GM23248 (cell line): Measurements from ENCODE around the gene EPM2A. TPM values are rescaled to one million over a fixed set of nuclear protein-coding genes. Genes with fewer than 3 reads are reported as not detected.

Experiments
- DNase-seq: peaks from one replicate; pipeline ENCODE4 v3.0.0-alpha.2; 2015
- H2AFZ ChIP-seq: fragments of 200-600 bp; sonication (generic); 2 replicates; pipeline ENCODE4 v1.6.1; 2016; ENCODE audit warnings: antibody characterized with exemption
- H3F3A ChIP-seq: fragments of 200-600 bp; sonication (generic); 2 replicates; pipeline ENCODE4 v1.6.1; 2016; ENCODE audit warnings: mild to moderate bottlenecking, antibody characterized with exemption, mixed run types; ENCODE audit not compliant: insufficient read depth
- H3K27ac ChIP-seq: fragments of 200-600 bp; sonication (generic); 2 replicates; pipeline ENCODE4 v1.5.1; 2016; ENCODE audit warnings: mild to moderate bottlenecking
- H3K27me3 ChIP-seq: fragments of 200-600 bp; sonication (generic); replicated peaks from 2 replicates; pipeline ENCODE4 v1.6.1; 2016; ENCODE audit warnings: mild to moderate bottlenecking; ENCODE audit not compliant: insufficient read depth
- H3K36me3 ChIP-seq: fragments of 200-600 bp; sonication (generic); 2 replicates; pipeline ENCODE4 v1.6.1; 2016; ENCODE audit warnings: low read depth, mild to moderate bottlenecking
- H3K4me1 ChIP-seq: fragments of 200-600 bp; sonication (generic); 2 replicates; pipeline ENCODE4 v1.6.1; 2016; ENCODE audit warnings: mild to moderate bottlenecking; ENCODE audit not compliant: insufficient read depth
- H3K4me2 ChIP-seq: fragments of 200-600 bp; sonication (generic); one replicate; pipeline ENCODE4 v1.6.1; 2016; ENCODE audit warnings: mild to moderate bottlenecking; ENCODE audit not compliant: unreplicated experiment
- H3K4me3 ChIP-seq: fragments of 200-600 bp; sonication (generic); 2 replicates; pipeline ENCODE4 v1.5.1; 2016; ENCODE audit warnings: mild to moderate bottlenecking
- H3K79me2 ChIP-seq: fragments of 200-600 bp; sonication (generic); 2 replicates; pipeline ENCODE4 v1.6.1; 2016; ENCODE audit warnings: mild to moderate bottlenecking; ENCODE audit not compliant: insufficient read depth
- H3K9ac ChIP-seq: fragments of 200-600 bp; sonication (generic); 2 replicates; pipeline ENCODE4 v1.6.1; 2016; ENCODE audit warnings: mild to moderate bottlenecking
- H3K9me2 ChIP-seq: fragments of 200-600 bp; sonication (generic); 2 replicates; pipeline ENCODE4 v1.6.1; 2016; ENCODE audit warnings: mixed run types, mild to moderate bottlenecking, moderate library complexity; ENCODE audit not compliant: insufficient read depth
- H3K9me3 ChIP-seq: fragments of 200-600 bp; sonication (generic); one replicate; pipeline ENCODE4 v1.6.1; 2017; ENCODE audit warnings: low read depth
- H4K20me1 ChIP-seq: fragments of 200-600 bp; sonication (generic); 2 replicates; pipeline ENCODE4 v1.6.0; 2016; ENCODE audit not compliant: insufficient read depth
- EZH2 ChIP-seq: fragments of 200-600 bp; sonication (generic); IDR thresholded peaks from 2 replicates; pipeline ENCODE4 v1.6.1; 2018; ENCODE audit warnings: antibody characterized with exemption, mild to moderate bottlenecking; ENCODE audit not compliant: insufficient read depth, poor library complexity, severe bottlenecking
- EZH2phosphoT487 ChIP-seq: fragments of 200-600 bp; sonication (generic); IDR thresholded peaks from 2 replicates; pipeline ENCODE4 v1.6.1; 2018; ENCODE audit warnings: antibody characterized with exemption, moderate library complexity, mild to moderate bottlenecking, low read depth; ENCODE audit not compliant: insufficient read depth
- WGBS, 2 experiments: methylation state at CpG; one replicate each; pipeline ENCODE4 v1.1.6; 2015 to 2017; ENCODE audit warnings: low lambda C conversion rate in 2 of 2, low coverage in 1 of 2; ENCODE audit errors: missing lambda C conversion rate in 2 of 2; 5-methylcytosine and 5-hydroxymethylcytosine counted together
- in situ Hi-C: fragments of 300-500 bp; cut with MboI; formaldehyde crosslinking; loops from 2 replicates; pipeline ENCODE4 v1.15.0; 2020
- polyA plus RNA-seq: library from polyadenylated mRNA; unstranded; fragments of >200 nt; fragmentation: Nextera tagmentation; extraction: Ambion mirVana; gene quantifications from 2 replicates; pipeline ENCODE4 v1.2.1, GENCODE V29; 2016
- total RNA-seq: library from RNA; depleted of rRNA; stranded (reverse); fragments of >200 nt; shearing (Covaris generic); gene quantifications from 2 replicates; pipeline ENCODE4 v1.2.3, GENCODE V29; 2014

Gene EPM2A
- total and polyA plus RNA-seq, 2 experiments from 2014 or later: 2.7 to 3.5 TPM

- H3K9me3 ChIP-seq: no peaks in the 10 kb centered on the region
- no peaks in the 10 kb centered on the region for H3F3A ChIP-seq
- no peaks in the 10 kb centered on the region for H3K4me1 ChIP-seq
- no peaks in the 10 kb centered on the region for H4K20me1 ChIP-seq
- TF ChIP-seq EZH2phosphoT487 (no peak), EZH2 (no peak)
- no peak for DNase-seq
- no peaks in the 10 kb centered on the region for H3K9me2 ChIP-seq
- no peaks in the 10 kb centered on the region for H3K27me3 ChIP-seq
- no peak overlapping the region for H3K4me3 ChIP-seq
- no peak overlapping the region for H2AFZ ChIP-seq
- no peaks in the 10 kb centered on the region for H3K36me3 ChIP-seq
- in situ Hi-C loops: no loop called here
- no peak overlapping the region for H3K27ac ChIP-seq
- no peak overlapping the region for H3K4me2 ChIP-seq
- no peaks in the 10 kb centered on the region for H3K79me2 ChIP-seq
- H3K9ac ChIP-seq: no peak overlapping the region
Measured at GRCh38 chr6:145765449-145765848, 30.1 kb upstream of the EPM2A start.

GRCh38 chr6:145763742-145764141 is 28.4 kb upstream of the EPM2A start:
- H3K4me1 ChIP-seq: no peaks in the 10 kb centered on the region
- no peaks in the 10 kb centered on the region for H3K9me3 ChIP-seq
- in situ Hi-C loops: no loop called here
- no peaks in the 10 kb centered on the region for H3K36me3 ChIP-seq
- no peak for DNase-seq
- TF ChIP-seq EZH2phosphoT487 (no peak), EZH2 (no peak)
- no peaks in the 10 kb centered on the region for H3K27me3 ChIP-seq
- no peak overlapping the region for H3K4me3 ChIP-seq
- H2AFZ ChIP-seq: no peak overlapping the region
- no peaks in the 10 kb centered on the region for H4K20me1 ChIP-seq
- H3K9ac ChIP-seq: no peak overlapping the region
- no peaks in the 10 kb centered on the region for H3F3A ChIP-seq
- no peaks in the 10 kb centered on the region for H3K79me2 ChIP-seq
- H3K27ac ChIP-seq: no peak overlapping the region
- no peak overlapping the region for H3K4me2 ChIP-seq
- H3K9me2 ChIP-seq: no peaks in the 10 kb centered on the region

- Histone ChIP-seq H3K79me2 (no peaks in the 10 kb centered on the region), H3F3A (0 out of 2 replicates have a peak, but pooled peaks cover 1% of the 10 kb centered on the region), H3K9me2 (no peaks in the 10 kb centered on the region), H3K9me3 (no peaks in the 10 kb centered on the region), H3K9ac (no peak overlapping the region), H3K4me1 (peaks cover under 1% of the 10 kb centered on the region; the same call in 1 of the 2 replicates), H3K4me2 (no peak overlapping the region), H2AFZ (no peak overlapping the region), H3K27me3 (no peaks in the 10 kb centered on the region), H4K20me1 (no peaks in the 10 kb centered on the region), H3K4me3 (no peak overlapping the region), H3K36me3 (no peaks in the 10 kb centered on the region), H3K27ac (no peak overlapping the region)
- in situ Hi-C loops: no loop called here
- no peak for TF ChIP-seq EZH2
- TF ChIP-seq EZH2phosphoT487: no peak
- DNase-seq: no peak
Measured at GRCh38 chr6:145761584-145761983, 26.3 kb upstream of the EPM2A start.

GRCh38 chr6:145758113-145758512 is 22.8 kb upstream of the EPM2A start:
- Histone ChIP-seq H3K9ac (no peak overlapping the region), H3K27me3 (no peaks in the 10 kb centered on the region), H4K20me1 (no peaks in the 10 kb centered on the region), H3K9me2 (no peaks in the 10 kb centered on the region), H3K36me3 (no peaks in the 10 kb centered on the region), H3F3A (peaks cover 17% of the 10 kb centered on the region), H3K79me2 (no peaks in the 10 kb centered on the region), H3K4me1 (peaks cover 11% of the 10 kb centered on the region), H3K27ac (no peak overlapping the region), H3K4me2 (no peak overlapping the region), H3K9me3 (no peaks in the 10 kb centered on the region), H2AFZ (no peak overlapping the region), H3K4me3 (no peak overlapping the region)
- WGBS, 2 experiments: 88 to 92% methylated on average over 4 of the region's 4 CpGs
- DNase-seq: no peak
- in situ Hi-C loops: no loop called here
- TF ChIP-seq EZH2 (no peak), EZH2phosphoT487 (no peak)

- DNase-seq: peak; percentile 79
- no peaks in the 10 kb centered on the region for H4K20me1 ChIP-seq
- H3K4me1 ChIP-seq: peaks cover 11% of the 10 kb centered on the region
- no peak overlapping the region for H3K9ac ChIP-seq
- H3F3A ChIP-seq: peaks cover 17% of the 10 kb centered on the region
- in situ Hi-C loops: no loop called here
- H3K79me2 ChIP-seq: no peaks in the 10 kb centered on the region
- no peak overlapping the region for H3K4me2 ChIP-seq
- H3K27me3 ChIP-seq: no peaks in the 10 kb centered on the region
- 3 to 6% methylated on average over 1 of the region's 1 CpG for WGBS, 2 experiments
- H3K4me3 ChIP-seq: no peak overlapping the region
- 0 out of 2 replicates have a peak, but pooled peaks have one; percentile 29 for TF ChIP-seq EZH2phosphoT487
- no peak for TF ChIP-seq EZH2
- H3K9me2 ChIP-seq: no peaks in the 10 kb centered on the region; the same call in 1 of the 2 replicates
- H3K36me3 ChIP-seq: no peaks in the 10 kb centered on the region
- H3K27ac ChIP-seq: peak overlapping the region; percentile 40
- H3K9me3 ChIP-seq: no peaks in the 10 kb centered on the region
- H2AFZ ChIP-seq: no peak overlapping the region
Measured at GRCh38 chr6:145756170-145756662, 20.9 kb upstream of the EPM2A start.
